Brain microvascular endothelial cell (primary cell): ENCODE data around the gene GPHN.
A peak's percentile ranks its signal among the peaks of the same experiment; 100 is the strongest.

Experiments used
- DNase-seq: peaks from one replicate; pipeline ENCODE4 v3.0.0-alpha.2; 2020
- H3K27ac ChIP-seq: fragments of 250-450 bp; sonication (Bioruptor Pico); 2 replicates; pipeline ENCODE4 v1.5.1; 2020; ENCODE audit warnings: mild to moderate bottlenecking, moderate library complexity
- H3K27me3 ChIP-seq: fragments of 250-450 bp; sonication (Bioruptor Pico); replicated peaks from 2 replicates; pipeline ENCODE4 v1.5.1; 2020; ENCODE audit warnings: mild to moderate bottlenecking
- H3K36me3 ChIP-seq: fragments of 250-450 bp; sonication (Bioruptor Pico); replicated peaks from 2 replicates; pipeline ENCODE4 v1.5.1; 2020; ENCODE audit warnings: mild to moderate bottlenecking
- H3K4me3 ChIP-seq: 2 replicates; pipeline ENCODE4 v1.5.1; 2011; ENCODE audit warnings: low read depth, mild to moderate bottlenecking, control low read depth, low read length, moderate library complexity
- in situ Hi-C: cut with HindIII; loops from 2 replicates; pipeline ENCODE4 v1.10.0; 2017; ENCODE audit warnings: low sequenced_read_pairs, low pct_ligation_motif_present
- TF ChIP-seq, protein P1 (sequence below): IDR thresholded peaks from 2 replicates; pipeline ENCODE4 v1.5.1; 2011; ENCODE audit warnings: low read depth, mild to moderate bottlenecking, moderate library complexity, low read length, control low read depth, inconsistent platforms; ENCODE audit errors: missing control alignments

The GPHN gene

DNA sequence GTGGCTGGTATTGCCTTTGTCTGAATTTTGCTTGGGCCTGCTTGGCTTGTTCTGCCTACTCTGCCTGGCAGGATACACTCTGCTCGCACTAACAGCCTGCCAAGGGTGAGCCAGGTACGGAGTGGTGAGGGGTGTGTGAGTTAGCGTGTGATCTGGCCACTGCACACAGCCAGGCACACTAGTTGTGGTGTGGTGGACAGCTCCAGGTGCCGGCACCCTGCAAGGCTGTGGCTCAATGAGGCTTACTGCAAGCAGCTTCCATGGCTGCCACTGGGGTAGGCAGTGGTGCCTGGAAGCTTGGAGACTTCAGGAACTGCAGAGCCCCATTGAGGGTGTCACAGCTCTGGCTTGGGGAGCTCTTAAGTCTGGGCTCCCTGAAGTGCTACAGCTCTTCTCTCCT is 87.4 kb downstream of the GPHN start:
- Histone ChIP-seq H3K4me3 (no peak overlapping the region), H3K27me3 (no peaks in the 10 kb centered on the region), H3K36me3 (no peaks in the 10 kb centered on the region), H3K27ac (no peak overlapping the region)
- in situ Hi-C loops: no loop called here
- DNase-seq: no peak
- TF ChIP-seq, protein P1, sequence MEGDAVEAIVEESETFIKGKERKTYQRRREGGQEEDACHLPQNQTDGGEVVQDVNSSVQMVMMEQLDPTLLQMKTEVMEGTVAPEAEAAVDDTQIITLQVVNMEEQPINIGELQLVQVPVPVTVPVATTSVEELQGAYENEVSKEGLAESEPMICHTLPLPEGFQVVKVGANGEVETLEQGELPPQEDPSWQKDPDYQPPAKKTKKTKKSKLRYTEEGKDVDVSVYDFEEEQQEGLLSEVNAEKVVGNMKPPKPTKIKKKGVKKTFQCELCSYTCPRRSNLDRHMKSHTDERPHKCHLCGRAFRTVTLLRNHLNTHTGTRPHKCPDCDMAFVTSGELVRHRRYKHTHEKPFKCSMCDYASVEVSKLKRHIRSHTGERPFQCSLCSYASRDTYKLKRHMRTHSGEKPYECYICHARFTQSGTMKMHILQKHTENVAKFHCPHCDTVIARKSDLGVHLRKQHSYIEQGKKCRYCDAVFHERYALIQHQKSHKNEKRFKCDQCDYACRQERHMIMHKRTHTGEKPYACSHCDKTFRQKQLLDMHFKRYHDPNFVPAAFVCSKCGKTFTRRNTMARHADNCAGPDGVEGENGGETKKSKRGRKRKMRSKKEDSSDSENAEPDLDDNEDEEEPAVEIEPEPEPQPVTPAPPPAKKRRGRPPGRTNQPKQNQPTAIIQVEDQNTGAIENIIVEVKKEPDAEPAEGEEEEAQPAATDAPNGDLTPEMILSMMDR: no peak

- Histone ChIP-seq H3K27me3 (no peaks in the 10 kb centered on the region), H3K27ac (no peak overlapping the region), H3K4me3 (no peak overlapping the region), H3K36me3 (no peaks in the 10 kb centered on the region)
- in situ Hi-C loops: no loop called here
- TF ChIP-seq, protein P1: no peak
- no peak for DNase-seq
Measured at GRCh38 chr14:66596241-66596985, 88.5 kb downstream of the GPHN start.

- Histone ChIP-seq H3K36me3 (no peaks in the 10 kb centered on the region), H3K4me3 (no peak overlapping the region), H3K27ac (no peak overlapping the region), H3K27me3 (no peaks in the 10 kb centered on the region)
- in situ Hi-C loops: no loop called here
- peak; percentile 44 for DNase-seq
- TF ChIP-seq, protein P1: no peak
Measured at GRCh38 chr14:66600416-66600815, 92.5 kb downstream of the GPHN start.

DNA sequence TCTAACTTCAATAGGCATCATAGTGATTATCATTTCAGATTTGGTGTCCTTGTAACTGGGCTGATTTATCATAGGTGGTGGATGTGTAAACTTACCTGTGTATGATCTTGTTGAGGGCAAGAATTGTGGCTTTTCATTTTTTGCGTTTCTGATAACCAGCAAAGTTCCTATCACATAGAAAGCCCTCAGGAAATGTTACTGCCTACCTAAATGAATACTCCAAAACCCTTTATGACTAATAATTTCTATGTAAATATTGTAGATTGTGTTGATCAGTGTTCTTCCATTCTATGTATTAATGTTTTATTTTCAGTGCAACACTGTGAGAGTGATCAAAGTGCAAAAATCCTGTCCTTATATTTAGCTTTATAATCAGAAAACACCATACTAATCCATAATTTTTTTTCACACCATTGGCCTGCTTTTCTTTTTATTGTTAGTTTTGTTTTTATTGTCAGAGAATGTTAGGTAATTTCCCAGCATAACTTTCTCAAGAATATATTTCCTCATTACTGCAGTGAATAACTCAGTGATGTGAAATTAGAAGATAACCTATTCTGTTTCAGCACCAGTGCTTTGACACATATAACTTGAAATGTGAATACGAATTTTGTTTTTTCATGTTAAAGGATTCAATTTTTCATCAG is 94.1 kb downstream of the GPHN start:
- in situ Hi-C loops: no loop called here
- no peak overlapping the region for H3K4me3 ChIP-seq
- no peaks in the 10 kb centered on the region for H3K27me3 ChIP-seq
- DNase-seq: no peak
- no peak overlapping the region for H3K27ac ChIP-seq
- TF ChIP-seq, protein P1: no peak
- H3K36me3 ChIP-seq: no peaks in the 10 kb centered on the region

DNA sequence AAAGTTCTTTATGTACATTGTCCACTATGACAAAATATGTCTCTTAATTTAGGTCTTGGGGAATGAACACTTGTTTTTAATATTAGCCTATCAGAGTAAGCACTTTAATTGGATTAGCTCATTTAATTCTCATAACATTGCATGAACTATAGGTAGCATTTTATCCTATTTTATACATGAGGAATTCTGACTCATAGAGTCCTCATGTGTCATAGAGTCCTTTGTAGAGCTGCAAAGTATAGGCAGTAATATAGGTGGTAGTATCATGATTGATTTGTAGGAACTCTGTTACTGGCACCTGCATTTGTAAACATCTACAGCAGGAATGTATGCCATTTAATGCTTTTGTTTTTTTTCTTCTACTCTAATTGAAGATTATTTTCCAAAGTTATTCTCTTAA is 96.0 kb downstream of the GPHN start:
- no peak for DNase-seq
- Histone ChIP-seq H3K27me3 (no peaks in the 10 kb centered on the region), H3K36me3 (no peaks in the 10 kb centered on the region), H3K27ac (no peak overlapping the region), H3K4me3 (no peak overlapping the region)
- TF ChIP-seq, protein P1: no peak
- in situ Hi-C loops: no loop called here
